ENCODE measurements around the gene HPCAL1. TPM values are rescaled to one million over a fixed set of nuclear protein-coding genes. Genes with fewer than 3 reads are reported as not detected.

Gene HPCAL1
- total and polyA plus RNA-seq, 10 of the 15 experiments (the other 5 are each of a cell fraction or from before 2014, with no cell fraction given), result 0.40 to 12.8 (median 7.9) TPM

DNA sequence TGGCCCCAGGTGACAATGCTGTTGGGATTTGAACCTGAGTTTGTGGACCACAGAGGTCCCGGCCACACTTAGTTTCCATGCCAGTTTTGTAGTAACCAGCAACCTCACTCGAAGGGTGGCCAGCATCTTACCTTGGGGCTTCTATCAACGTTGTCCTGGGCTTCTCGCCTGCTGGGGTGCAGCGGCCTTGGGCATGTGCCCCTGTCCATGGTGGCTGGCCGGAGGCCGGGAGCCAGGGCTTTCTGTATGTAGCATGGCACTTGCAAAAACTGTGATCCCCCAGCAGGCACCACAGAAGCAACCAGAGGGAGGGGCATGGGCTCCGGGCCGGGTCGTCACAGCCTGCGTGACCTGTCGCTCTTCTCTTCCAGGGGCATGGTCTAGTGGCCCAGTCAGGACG lies 93.8 kb downstream of the HPCAL1 start:
- Histone ChIP-seq H3K9ac (ENCODE audit: control insufficient read depth, insufficient read depth, low read length) (no peak overlapping the region), H3K4me3 (no peak overlapping the region), H4K20me1 (ENCODE audit: control insufficient read depth, insufficient read depth) (no peaks in the 10 kb centered on the region), H3K27ac (ENCODE audit: control insufficient read depth, insufficient read depth) (no peak overlapping the region), H3K4me2 (ENCODE audit: control insufficient read depth, insufficient read depth) (no peak overlapping the region), H3K4me1 (ENCODE audit: control insufficient read depth, insufficient read depth, low read length) (peaks cover 8% of the 10 kb centered on the region), H3K9me3 (replicated peaks; ENCODE audit: control insufficient read depth, insufficient read depth, low read length) (peaks cover 1% of the 10 kb centered on the region; the same call in 2 of the 3 replicates), H3K36me3 (ENCODE audit: control insufficient read depth in 2 of 2, insufficient read depth in 2 of 2, low read length in 1 of 2) (no peaks in the 10 kb centered on the region; a peak in 1 of 4 replicates), H3K79me2 (ENCODE audit: control insufficient read depth, insufficient read depth, low read length) (no peaks in the 10 kb centered on the region), H2AFZ (ENCODE audit: control insufficient read depth, low read depth, low read length) (no peak overlapping the region), H3K27me3 (replicated peaks in 1 of 2; ENCODE audit: control insufficient read depth in 2 of 2, insufficient read depth in 2 of 2, low read length in 1 of 2) (no peaks in the 10 kb centered on the region)
- DNase-seq (ENCODE audit: low read depth, low spot score) (no peak), ATAC-seq (no peak), FAIRE-seq (no peak)
- CTCF ChIA-PET, result interaction anchor here (1.4 kb wide), 1 partner anchor 12 kb away, joined by 4 read pairs; no protein-coding TSS in a partner anchor
- intact Hi-C loops (cut with micrococcal nuclease; ENCODE audit: unreplicated experiment) (no loop called here), in situ Hi-C loops (cut with MboI) (no loop called here)
- SMC1A ChIA-PET (ENCODE audit: uncharacterized antibody, unreplicated experiment), result interaction anchor here (1.5 to 3.1 kb wide), 2 partner anchors 11 to 13 kb away, joined by 3 to 12 read pairs; no protein-coding TSS in a partner anchor
- POLR2A ChIA-PET, result interaction anchor here (0.8 kb wide), 1 partner anchor 12 kb away, joined by 3 read pairs; no protein-coding TSS in a partner anchor
- RAD21 ChIA-PET (ENCODE audit: unreplicated experiment), result no interaction called here
- WGBS (ENCODE audit: insufficient coverage, insufficient replicate concordance, low lambda C conversion rate, missing lambda C conversion rate), result 57% methylated on average over 13 of the region's 13 CpGs
- BruUV-seq (replicated peaks), result no TSS peak
- no peak for TF ChIP-seq ZZZ3 (IDR thresholded peaks at IDR 0.05; ENCODE audit: control insufficient read depth, insufficient read length, low read depth)
- no peak for TF ChIP-seq MYC (IDR thresholded peaks at IDR 0.05; ENCODE audit: insufficient read depth, insufficient read length, insufficient replicate concordance, low read length, severe bottlenecking)
- TF ChIP-seq YBX1 (IDR thresholded peaks at IDR 0.05), result no peak
- TF ChIP-seq, protein P1, sequence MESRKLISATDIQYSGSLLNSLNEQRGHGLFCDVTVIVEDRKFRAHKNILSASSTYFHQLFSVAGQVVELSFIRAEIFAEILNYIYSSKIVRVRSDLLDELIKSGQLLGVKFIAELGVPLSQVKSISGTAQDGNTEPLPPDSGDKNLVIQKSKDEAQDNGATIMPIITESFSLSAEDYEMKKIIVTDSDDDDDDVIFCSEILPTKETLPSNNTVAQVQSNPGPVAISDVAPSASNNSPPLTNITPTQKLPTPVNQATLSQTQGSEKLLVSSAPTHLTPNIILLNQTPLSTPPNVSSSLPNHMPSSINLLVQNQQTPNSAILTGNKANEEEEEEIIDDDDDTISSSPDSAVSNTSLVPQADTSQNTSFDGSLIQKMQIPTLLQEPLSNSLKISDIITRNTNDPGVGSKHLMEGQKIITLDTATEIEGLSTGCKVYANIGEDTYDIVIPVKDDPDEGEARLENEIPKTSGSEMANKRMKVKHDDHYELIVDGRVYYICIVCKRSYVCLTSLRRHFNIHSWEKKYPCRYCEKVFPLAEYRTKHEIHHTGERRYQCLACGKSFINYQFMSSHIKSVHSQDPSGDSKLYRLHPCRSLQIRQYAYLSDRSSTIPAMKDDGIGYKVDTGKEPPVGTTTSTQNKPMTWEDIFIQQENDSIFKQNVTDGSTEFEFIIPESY (IDR thresholded peaks at IDR 0.05), result no peak
- TF ChIP-seq BACH1 (IDR thresholded peaks at IDR 0.05; ENCODE audit: borderline replicate concordance), result no peak
- TF ChIP-seq ASH2L (IDR thresholded peaks at IDR 0.05; ENCODE audit: borderline replicate concordance, low read depth), result no peak
